SH-SY5Y (cell line): ENCODE measurements around the gene NOTCH2.

Experiments
- GATA2 ChIP-seq: IDR thresholded peaks from 2 replicates; pipeline ENCODE4 v1.6.1; 2011; ENCODE audit warnings: mild to moderate bottlenecking, low read depth, low read length
- GATA3 ChIP-seq: IDR thresholded peaks from 2 replicates; pipeline ENCODE4 v1.6.1; 2011; ENCODE audit warnings: low read depth, mild to moderate bottlenecking, low read length, moderate library complexity

GRCh38 chr1:119954476-119955422 lies 114.7 kb downstream of the NOTCH2 start:
- TF ChIP-seq GATA2 (no peak), GATA3 (no peak)
